ENCODE data around the gene ANKRD30A.
"Not testable (repeated sequence)": the region's sequence is repeated elsewhere in the genome, so short reads cannot be mapped to it uniquely, and the experiment has no call there.

Gene ANKRD30A

DNA sequence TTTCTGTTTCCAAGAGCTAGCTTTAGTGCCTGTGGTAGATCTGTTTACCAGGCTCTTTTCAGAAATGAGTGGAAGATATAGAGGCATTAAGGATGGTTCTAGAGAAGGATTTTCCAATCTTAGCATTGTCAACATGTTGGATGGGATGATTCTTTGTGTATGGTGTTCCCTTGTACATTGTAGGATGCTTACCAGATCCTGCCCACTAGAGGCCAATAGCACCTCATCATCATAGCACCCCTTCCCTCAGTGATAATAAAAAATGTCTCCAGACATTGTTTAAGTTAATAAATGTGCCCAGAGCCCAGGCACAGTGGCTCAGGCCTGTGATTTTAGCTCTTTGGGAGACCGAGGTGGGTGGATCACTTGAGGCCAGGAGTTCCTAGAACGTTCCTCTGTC lies 121.2 kb downstream of the ANKRD30A start:
- in situ Hi-C loops (cut with MboI; ENCODE audit: low sequenced_read_pairs) = no loop called here

DNA sequence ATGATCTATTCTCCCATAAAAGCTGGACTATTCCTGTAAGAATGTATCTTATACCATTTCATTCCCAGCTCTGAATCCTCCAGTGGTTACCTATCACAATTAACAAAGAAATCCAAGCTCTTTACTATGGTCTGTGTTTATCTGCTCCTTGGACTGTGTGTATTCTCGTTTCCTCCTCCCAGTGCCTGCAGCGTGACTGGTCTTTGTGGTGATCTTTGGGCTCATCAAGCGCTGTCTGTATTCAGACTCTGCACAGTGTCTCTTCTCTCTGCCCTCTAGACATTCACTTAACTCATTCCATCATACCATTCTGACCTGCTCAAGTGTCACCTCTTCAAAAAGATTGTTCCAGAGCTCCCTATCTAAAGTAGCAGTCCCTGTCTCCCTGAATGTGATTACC lies 130.4 kb downstream of the ANKRD30A start:
- in situ Hi-C loops (cut with MboI; ENCODE audit: low sequenced_read_pairs) = not testable (repeated sequence)

DNA sequence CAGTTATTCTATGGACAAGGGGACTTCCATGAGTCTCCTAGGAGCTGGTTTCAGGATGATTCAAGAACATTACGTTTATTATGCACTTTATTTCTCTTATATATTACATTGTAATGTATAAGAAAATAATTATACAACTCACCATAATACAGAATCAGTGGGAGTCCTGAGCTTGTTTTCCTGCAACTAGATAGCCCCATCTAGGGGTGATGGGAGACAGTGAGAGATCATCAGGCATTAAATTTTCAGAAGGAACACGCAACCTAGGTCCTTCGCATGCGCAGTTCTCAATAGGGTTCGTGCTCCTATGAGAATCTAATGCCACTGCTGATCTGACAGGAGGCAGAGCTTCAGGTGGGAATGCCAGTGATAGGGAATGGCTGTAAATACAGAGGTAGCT lies 137.9 kb downstream of the ANKRD30A start:
- in situ Hi-C loops (cut with MboI; ENCODE audit: low sequenced_read_pairs) = no loop called here

DNA sequence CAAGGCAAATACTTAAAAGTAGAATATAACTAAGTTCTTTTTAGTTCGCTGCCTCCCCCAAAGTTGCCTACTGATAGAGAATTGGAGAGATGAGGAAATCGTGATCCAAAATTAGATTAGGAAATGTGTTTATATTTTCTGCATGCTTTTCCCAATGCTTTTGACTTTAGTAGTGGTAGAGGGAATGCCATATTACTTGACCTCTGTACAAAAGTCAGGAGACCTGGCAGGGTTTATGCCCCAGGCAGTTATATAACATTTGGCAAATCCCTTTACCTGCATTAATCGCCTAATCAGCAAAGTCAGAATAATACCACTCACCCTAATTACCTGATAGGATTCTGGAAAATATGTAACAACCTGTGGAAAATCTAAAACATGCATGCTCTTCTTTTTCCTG lies 142.9 kb downstream of the ANKRD30A start:
- in situ Hi-C loops (cut with MboI; ENCODE audit: low sequenced_read_pairs) = no loop called here

DNA sequence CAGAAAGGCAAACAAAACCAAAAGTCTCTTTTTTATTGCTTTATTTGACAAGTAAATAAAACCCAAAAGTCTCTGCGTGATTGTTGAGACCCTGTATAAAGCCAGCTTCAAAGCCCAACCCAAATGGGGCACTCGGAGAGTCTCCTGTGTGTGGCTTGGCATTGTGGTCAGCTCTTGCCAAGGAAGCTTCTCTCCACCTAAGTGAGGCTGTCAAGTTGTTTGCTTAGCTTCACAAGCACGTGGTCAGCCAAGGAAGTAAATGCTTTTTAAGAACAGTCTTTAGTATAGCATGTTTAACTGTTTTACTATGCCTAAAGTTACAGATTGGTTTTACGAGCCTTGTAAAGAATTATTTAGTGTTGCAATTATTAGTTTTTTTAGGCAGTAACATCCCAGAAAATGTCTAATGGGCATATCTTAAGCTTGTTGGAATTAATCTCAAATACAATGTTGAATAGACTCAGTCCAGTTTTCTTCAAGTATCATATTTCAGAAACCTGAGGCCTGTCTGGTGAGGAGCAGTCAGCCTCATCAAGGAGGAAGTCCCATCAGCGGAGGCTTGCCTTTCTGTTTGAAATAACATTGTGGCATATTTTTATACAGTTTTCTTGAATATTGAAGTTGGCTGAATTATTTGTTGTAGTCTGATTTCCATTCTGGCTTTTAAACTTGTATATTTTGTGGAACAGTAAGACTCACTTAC lies 144.3 kb downstream of the ANKRD30A start:
- in situ Hi-C loops (cut with MboI; ENCODE audit: low sequenced_read_pairs) = no loop called here

DNA sequence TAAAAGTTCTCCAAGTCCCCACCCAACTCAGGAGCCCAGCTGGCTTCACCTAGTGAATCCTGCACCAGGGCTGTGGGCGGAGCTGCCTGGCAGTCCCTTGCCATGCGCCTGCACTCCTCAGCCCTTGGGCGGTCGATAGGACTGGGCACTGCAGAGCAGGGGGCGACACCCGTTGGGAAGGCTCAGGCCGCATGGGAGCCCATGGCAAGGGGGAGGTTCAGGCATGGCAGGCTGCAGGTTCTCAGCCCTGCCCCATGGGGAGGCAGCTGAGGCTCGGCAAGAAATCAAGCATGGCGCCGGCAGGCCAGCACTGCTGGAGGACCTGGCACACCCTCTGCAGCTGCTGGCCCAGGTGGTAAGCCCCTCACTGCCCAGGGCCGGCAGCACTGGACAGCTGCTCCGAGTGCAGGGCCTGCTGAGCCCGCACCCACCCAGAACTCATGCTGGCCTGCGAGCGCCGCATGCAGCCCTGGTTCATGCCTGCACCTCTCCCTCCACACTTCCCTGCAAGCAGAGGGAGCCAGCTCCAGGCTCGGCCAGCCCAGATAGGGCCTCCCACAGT lies 149.9 kb downstream of the ANKRD30A start:
- in situ Hi-C loops (cut with MboI; ENCODE audit: low sequenced_read_pairs) = no loop called here

DNA sequence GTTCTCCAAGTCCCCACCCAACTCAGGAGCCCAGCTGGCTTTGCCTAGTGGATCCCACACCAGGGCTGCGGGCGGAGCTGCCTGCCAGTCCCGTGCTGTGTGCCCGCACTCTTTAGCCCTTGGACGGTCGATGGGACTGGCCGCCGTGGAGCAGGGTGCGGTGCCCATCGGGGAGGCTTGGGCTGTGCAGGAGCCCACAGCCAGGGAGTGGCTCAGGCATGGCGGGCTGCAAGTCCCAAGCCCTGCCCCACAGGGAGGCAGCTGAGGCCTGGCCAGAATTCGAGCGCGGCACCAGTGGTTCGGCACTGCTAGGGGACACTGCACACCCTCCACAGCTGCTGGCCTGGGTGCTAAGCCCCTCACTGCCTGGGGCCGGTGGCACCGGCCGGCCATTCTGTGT lies 159.7 kb downstream of the ANKRD30A start:
- in situ Hi-C loops (cut with MboI; ENCODE audit: low sequenced_read_pairs) = no loop called here

DNA sequence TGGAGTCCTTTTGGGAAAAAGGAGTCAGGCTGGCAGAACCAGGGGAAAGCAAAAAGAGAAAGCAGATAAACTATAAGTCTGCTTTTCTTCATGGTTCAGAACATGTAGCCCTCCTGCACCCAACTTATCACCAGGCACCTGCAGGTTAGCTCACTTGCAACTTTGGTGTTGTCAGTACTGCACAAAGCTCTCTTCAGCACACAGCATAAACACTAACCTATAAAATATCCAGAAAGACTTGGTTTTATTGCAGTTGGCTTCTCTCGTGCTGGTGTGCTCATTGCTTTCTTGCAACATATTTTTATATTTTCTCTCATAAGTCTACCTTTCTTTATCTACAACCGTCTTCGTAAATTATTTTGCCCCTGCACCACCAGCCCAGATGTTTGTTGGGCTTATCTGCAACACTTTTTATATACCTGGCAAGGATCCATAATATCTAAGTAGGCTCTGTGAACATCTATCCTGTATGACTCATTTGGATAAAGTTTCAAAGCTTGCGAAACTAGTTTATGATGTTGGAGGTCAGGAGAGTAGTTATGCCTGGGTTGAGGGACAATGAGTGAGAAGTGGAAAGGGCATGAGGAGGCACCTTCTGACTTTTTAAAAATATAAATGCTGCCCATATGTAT lies 164.6 kb downstream of the ANKRD30A start:
- in situ Hi-C loops (cut with MboI; ENCODE audit: low sequenced_read_pairs) = no loop called here

DNA sequence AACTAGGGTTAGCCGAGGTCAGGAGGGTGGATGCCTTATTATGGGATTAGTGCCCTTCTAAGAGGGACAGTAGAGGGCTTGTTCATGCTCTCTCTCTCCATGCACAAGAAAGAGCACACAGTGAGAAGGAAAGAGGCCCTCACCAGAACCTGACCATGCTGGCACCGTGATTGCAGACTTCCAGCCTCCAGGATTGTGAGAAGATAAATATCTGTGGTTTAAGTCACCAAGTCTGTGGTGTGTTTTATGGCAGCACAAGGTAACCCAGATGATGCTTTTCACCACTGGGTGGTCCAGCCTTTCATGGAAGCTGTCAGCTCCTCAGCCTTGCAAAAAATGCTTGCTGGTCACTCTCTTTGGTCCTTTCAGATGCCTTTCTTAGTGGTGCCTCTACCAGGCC lies 175.9 kb downstream of the ANKRD30A start:
- in situ Hi-C loops (cut with MboI; ENCODE audit: low sequenced_read_pairs) = no loop called here

DNA sequence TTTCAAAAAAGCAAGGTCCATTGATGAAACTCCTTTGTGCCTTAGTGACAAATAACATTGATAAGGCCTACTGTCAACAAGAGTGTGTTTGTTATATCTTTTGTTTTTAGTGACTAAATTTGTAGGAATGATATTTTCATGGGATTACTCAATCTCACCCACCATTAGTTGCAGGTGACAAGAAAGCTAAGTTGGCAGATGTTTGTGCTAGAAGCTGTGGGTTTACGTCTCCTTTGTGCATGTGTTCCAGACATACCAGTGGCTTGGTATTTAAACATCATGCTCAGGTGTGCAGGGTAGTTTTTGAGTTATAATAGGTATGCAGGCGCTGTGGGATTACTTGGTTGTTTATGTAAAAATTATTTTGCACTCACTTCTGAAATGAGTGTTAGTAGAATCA lies 178.6 kb downstream of the ANKRD30A start:
- in situ Hi-C loops (cut with MboI; ENCODE audit: low sequenced_read_pairs) = no loop called here

DNA sequence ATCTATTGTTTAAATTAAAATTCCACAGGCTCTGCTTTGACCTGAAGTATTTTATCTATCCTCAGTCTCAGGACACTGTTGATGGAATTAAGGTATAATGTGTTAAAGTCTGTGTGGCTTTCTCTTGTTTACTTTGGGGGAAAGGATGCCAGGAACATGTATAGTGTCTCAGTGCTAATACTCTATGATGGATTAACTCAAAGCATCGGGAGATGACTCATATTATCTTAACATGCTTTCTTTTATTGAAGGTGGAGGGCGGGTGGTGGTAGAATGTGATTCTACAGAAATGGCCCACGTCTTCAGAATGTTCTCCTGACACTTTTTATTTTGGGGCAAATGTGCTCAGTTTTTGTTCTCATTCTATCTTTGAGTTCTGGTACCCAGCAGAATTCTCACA lies 189.0 kb downstream of the ANKRD30A start:
- in situ Hi-C loops (cut with MboI; ENCODE audit: low sequenced_read_pairs) = no loop called here

DNA sequence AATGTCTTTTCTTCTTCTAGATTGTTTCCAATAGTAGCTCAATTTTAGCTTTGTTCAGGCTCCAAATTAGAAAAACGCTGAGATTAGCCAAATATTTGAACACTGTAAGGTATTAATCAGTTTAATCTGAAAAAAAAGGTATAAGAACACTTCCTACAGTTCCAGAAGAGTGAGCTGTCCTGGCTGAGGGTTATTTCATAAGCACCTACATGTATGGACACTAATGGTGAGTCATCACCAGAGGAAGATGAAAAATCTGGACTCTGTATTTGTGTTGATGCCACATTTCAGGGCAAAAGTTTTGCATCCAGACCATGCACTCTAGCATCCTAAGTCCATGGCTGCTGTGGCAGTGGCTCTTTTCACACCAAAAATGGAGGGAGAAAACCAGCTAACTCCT lies 189.5 kb downstream of the ANKRD30A start:
- in situ Hi-C loops (cut with MboI; ENCODE audit: low sequenced_read_pairs) = no loop called here

DNA sequence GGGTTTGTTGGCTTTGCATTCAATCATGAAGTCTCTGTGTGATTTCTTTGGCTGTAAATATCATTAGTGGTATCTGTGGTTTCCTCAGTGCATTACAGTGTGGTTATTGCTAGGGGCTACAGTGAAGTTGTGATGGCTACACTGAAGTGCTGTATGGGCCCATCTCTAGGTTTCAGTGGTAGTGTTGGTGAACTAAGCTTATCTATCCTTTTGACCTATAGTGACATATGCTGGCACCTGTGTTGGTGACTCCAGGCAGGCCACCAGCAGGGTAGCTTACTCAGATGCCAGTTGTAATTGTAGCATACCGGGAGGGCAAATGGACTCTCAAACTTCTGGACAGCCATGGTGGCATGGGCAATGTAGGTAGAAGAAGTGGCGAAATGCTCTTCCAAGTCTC lies 219.0 kb downstream of the ANKRD30A start:
- in situ Hi-C loops (cut with MboI; ENCODE audit: low sequenced_read_pairs) = no loop called here

DNA sequence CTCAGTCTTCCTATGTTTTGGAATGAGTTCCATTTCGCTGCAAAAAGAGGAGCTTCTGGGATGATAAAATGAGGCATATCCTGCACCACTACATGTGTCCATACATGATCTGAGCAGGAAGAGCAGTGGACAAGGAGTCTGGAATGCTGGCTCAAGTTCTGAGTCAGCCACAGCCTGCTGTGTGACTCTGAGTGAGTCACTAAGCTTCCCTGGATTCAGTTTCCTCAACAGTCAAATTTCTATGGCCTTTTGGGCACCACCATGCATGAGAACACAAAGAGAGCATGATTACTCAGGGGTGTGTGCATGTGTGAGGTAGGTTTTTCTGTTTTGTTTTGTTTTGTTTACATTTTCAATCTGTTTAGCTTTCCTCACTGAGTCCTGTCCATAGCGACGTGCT lies 254.6 kb downstream of the ANKRD30A start:
- in situ Hi-C loops (cut with MboI; ENCODE audit: low sequenced_read_pairs) = no loop called here

DNA sequence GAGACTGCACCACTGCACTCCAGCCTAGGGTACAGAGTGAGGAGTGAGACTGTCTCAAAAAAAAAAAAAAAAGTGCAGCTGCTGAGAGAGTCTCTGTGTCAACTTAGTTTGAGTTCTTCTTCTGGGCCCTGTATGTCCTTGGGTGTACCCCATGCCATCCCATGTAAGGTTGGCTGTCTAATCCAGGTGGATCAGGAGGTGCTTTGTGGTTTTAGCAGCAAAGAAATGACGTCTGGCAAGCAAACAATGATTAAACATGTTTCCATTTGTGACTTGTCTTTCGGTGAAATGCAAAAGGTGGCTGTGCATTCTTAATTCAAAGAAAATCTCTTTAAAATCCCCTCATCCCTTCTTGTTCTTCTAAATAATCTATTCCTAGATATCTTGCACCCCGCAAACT lies 255.9 kb downstream of the ANKRD30A start:
- in situ Hi-C loops (cut with MboI; ENCODE audit: low sequenced_read_pairs) = no loop called here

DNA sequence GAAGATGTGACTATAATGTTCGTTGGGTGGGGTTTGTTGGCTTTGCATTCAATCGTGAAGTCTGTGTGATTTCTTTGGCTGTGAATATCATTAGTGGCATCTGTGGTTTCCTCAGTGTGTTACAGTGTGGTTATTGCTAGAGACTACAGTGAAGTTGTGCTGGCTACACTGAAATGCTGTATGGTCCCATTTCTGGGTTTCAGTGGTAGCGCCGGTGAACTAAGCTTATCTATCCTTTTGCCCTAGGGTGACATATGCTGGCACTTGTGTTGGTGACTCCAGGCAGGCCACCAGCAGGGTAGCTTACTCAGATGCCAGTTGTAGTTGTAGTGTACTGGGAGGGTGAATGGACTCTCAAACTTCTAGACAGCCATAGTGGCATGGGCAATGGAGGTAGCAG lies 259.5 kb downstream of the ANKRD30A start:
- in situ Hi-C loops (cut with MboI; ENCODE audit: low sequenced_read_pairs) = no loop called here

DNA sequence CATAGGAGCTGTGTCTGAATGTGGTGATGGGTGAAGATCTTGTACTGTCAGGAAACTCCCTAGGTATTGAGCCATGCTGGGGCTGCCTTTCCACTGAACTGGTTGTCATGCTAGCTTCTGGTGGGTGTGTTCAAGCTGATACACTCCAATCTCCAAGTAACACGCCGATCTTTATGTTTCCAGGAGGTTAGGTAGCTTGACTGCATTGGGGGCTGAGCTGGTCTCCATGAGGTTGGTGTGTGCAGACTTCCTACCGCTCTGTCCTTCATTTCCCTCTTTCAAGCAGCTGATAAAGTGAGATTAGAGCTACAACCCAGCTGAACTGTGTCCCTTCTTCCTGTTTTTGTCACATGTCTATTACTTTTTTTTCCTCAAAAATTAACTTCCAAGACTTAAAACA lies 265.5 kb downstream of the ANKRD30A start:
- in situ Hi-C loops (cut with MboI; ENCODE audit: low sequenced_read_pairs) = no loop called here

DNA sequence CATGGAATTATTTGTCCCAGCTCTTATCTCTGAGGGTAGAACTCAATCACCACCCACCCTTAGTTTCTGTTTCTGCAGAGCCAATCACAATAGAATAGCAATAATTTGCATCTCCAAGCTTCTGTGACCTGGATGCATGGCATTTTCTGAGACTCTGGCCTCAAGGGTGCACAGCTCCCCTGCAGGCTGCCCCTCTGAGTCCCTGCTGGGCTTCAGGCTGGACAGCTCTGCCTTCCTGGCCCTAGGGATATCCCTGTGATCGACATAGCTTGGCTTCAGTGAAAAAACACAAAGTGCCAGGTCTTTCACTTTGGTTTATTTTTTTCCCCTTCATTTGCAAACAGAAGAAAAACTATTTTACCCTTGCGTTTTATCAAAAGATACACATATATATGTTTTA lies 275.4 kb downstream of the ANKRD30A start:
- in situ Hi-C loops (cut with MboI; ENCODE audit: low sequenced_read_pairs) = not testable (repeated sequence)

DNA sequence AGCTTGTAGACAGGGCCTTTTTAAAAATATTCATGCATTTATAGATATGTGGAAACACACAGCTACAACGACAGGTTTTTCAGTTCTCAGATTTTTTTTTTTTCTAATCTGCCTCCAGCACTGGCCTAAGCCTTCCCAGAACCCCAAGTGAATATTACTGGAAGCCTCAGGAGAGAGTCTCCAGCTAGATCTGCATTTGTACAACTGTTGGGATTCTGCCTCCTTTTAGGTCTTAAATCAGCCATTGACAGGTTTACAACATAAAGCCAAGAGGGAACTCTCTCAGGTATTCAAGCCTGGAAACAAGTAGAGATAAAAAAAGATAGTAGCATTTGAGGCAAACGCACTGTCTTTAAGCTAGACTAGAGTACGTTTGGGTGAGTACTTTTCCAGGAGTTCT lies 275.8 kb downstream of the ANKRD30A start:
- in situ Hi-C loops (cut with MboI; ENCODE audit: low sequenced_read_pairs) = no loop called here

DNA sequence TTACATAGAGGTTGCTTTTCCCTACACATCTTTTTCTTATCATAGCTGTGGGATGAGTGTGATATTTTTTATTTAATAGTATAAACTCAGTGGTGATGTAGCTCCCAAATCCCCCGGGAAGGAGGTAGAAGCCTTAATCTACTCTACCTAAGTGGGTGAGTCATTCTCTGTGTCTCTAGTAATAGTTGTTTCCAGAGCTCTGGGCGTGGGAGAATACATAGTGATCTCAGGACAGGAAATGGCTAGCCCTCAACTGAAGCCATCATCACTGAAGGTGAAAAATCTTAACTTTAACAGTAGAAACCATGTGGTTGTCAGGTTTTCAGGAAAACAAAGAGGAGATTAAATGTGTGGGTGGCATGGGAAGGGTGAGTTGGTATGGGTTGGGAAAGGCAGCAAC lies 278.4 kb downstream of the ANKRD30A start:
- in situ Hi-C loops (cut with MboI; ENCODE audit: low sequenced_read_pairs) = no loop called here

Measured in HL-60/S4 (cell line).